Suprapubic skin (tissue), 4 donors: ENCODE results near the gene LRP11.

ENCODE experiments used
- CTCF ChIP-seq, 2 donors: fragments of 200-600 bp in 1 of 2; fragments of 450-650 bp in 1 of 2; sonication (generic) in 1 of 2; IDR thresholded peaks; one replicate each; pipeline ENCODE4 v1.5.1; 2016 to 2019; ENCODE audit warnings: antibody characterized with exemption in 2 of 2, mild to moderate bottlenecking in 1 of 2, moderate library complexity in 1 of 2
- POLR2A ChIP-seq, 2 donors: fragments of 450-650 bp; IDR thresholded peaks; one replicate each; pipeline ENCODE4 v1.6.1; 2017; ENCODE audit warnings: antibody characterized with exemption in 2 of 2, mild to moderate bottlenecking in 2 of 2, moderate library complexity in 2 of 2
- POLR2AphosphoS5 ChIP-seq, 3 donors: sonication (generic); formaldehyde crosslinking; IDR thresholded peaks; one replicate each; pipeline ENCODE4 v1.6.1; 2017; ENCODE audit warnings: antibody characterized with exemption in 3 of 3

GRCh38 chr6:149903938-149904611 is 39.9 kb upstream of the LRP11 start:
- TF ChIP-seq CTCF (IDR thresholded peaks at IDR 0.05) (no peak), POLR2A (IDR thresholded peaks at IDR 0.05) (no peak), POLR2AphosphoS5 (IDR thresholded peaks at IDR 0.05) (no peak)
